Mesendoderm (in vitro differentiated cells): ENCODE results near the gene FUBP3.

Experiments used
- DNase-seq: peaks from one replicate; pipeline ENCODE4 v3.0.0; 2013
- H2AK5ac ChIP-seq: 2 replicates; pipeline ENCODE4 v1.6.1; 2013; ENCODE audit warnings: low read length, inconsistent platforms
- H2BK120ac ChIP-seq: 2 replicates; pipeline ENCODE4 v1.6.1; 2013; ENCODE audit warnings: low read depth, mild to moderate bottlenecking, low read length, moderate library complexity, mixed read lengths
- H2BK15ac ChIP-seq: replicated peaks from 2 replicates; pipeline ENCODE4 v1.6.1; 2013; ENCODE audit warnings: low read depth, mild to moderate bottlenecking, moderate library complexity
- H2BK5ac ChIP-seq: 2 replicates; pipeline ENCODE4 v1.6.1; 2013; ENCODE audit warnings: low read length, inconsistent platforms
- H3K18ac ChIP-seq: 2 replicates; pipeline ENCODE4 v1.6.1; 2013; ENCODE audit warnings: mild to moderate bottlenecking, low read length, mixed read lengths
- H3K23ac ChIP-seq: one replicate; pipeline ENCODE4 v1.6.1; 2013; ENCODE audit warnings: low read length
- H3K27ac ChIP-seq: 2 replicates; pipeline ENCODE4 v1.5.1; 2013; ENCODE audit warnings: low read depth, mild to moderate bottlenecking, inconsistent platforms, low read length, moderate library complexity
- H3K27me3 ChIP-seq: 2 replicates; pipeline ENCODE4 v1.6.1; 2013; ENCODE audit warnings: low read length, control low read depth, mild to moderate bottlenecking, inconsistent platforms; ENCODE audit not compliant: insufficient read depth, poor library complexity
- H3K36me3 ChIP-seq: 2 replicates; pipeline ENCODE4 v1.6.1; 2013; ENCODE audit warnings: low read length, inconsistent platforms; ENCODE audit not compliant: control insufficient read depth, insufficient read depth
- H3K4ac ChIP-seq: one replicate; pipeline ENCODE4 v1.6.1; 2013; ENCODE audit warnings: low read depth, mild to moderate bottlenecking, low read length, moderate library complexity
- H3K4me1 ChIP-seq: 2 replicates; pipeline ENCODE4 v1.6.1; 2013; ENCODE audit warnings: low read depth, low read length, inconsistent platforms; ENCODE audit not compliant: control insufficient read depth
- H3K4me2 ChIP-seq: 2 replicates; pipeline ENCODE4 v1.6.1; 2013; ENCODE audit warnings: low read length
- H3K4me3 ChIP-seq: 2 replicates; pipeline ENCODE4 v1.5.1; 2013; ENCODE audit warnings: mild to moderate bottlenecking, low read length
- H3K56ac ChIP-seq: one replicate; pipeline ENCODE4 v1.6.1; 2013; ENCODE audit warnings: low read length
- H3K79me1 ChIP-seq: 2 replicates; pipeline ENCODE4 v1.6.1; 2013; ENCODE audit warnings: low read length, inconsistent platforms
- H3K79me2 ChIP-seq: 2 replicates; pipeline ENCODE4 v1.6.1; 2013; ENCODE audit warnings: mild to moderate bottlenecking, low read length; ENCODE audit not compliant: control insufficient read depth, insufficient read depth
- H3K9ac ChIP-seq: 2 replicates; pipeline ENCODE4 v1.6.1; 2013; ENCODE audit warnings: low read length, inconsistent platforms
- H4K5ac ChIP-seq: one replicate; pipeline ENCODE4 v1.6.1; 2013; ENCODE audit warnings: low read length
- H4K8ac ChIP-seq: one replicate; pipeline ENCODE4 v1.6.1; 2013; ENCODE audit warnings: low read depth, mild to moderate bottlenecking, control low read depth, low read length, moderate library complexity
- WGBS: extraction: QIAGEN DNeasy Blood & Tissue Kit; methylation state at CpG from one replicate; pipeline ENCODE4 v1.1.7; 2013; ENCODE audit warnings: low lambda C conversion rate, missing lambda C conversion rate; ENCODE audit not compliant: insufficient coverage; ENCODE audit errors: extremely low coverage; 5-methylcytosine and 5-hydroxymethylcytosine counted together

FUBP3 gene

DNA sequence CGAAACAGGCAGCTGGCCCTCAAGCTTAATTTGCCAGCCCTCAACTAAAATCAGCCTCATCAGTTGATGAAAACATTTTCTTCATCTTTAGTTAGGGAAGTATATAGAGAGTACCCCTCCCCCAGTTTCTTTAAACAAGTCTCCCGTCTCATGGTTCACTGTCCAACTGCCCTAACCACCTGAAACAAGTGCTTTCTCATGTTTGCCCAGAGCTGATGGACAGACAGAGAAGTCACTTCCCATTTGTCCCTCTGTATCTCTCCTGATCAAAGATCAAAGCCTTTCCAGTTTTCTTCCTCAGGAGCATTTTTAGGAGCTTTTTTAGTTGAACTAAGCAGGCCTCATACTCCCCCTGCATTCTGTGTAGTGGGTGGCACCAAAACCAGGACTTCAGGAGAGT lies 21.7 kb downstream of the FUBP3 start:
- H3K36me3 ChIP-seq: peaks cover 5% of the 10 kb centered on the region
- no CpG with 5 or more reads among the region's 2 CpGs for WGBS

DNA sequence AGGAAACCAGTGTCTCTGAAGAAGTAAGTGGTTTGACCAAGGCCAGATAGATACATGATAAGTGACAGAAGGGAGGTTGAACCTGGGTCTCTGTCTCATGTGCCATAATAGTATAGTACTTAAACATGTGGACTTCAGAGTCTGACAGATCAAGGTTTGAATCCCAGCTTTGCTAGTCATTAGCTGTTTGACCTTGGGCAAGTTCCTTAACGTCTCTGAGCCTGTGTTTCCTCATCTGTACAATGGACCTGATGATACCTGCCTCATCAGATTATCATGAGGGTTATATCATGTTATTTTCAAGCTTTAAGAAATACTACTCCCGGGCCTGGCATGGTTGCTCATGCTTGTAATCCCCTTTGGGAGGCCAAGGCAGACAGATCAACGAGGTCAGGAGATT lies 24.9 kb downstream of the FUBP3 start:
- DNase-seq: no peak
- Histone ChIP-seq H3K4ac (no peak overlapping the region), H2BK120ac (no peak overlapping the region), H2BK5ac (no peak overlapping the region), H3K4me3 (no peak overlapping the region), H3K36me3 (peaks cover 3% of the 10 kb centered on the region), H3K79me1 (peaks cover 14% of the 10 kb centered on the region), H4K5ac (no peak overlapping the region), H2BK15ac (no peak overlapping the region), H3K4me2 (no peak overlapping the region), H3K27ac (no peak overlapping the region), H4K8ac (no peak overlapping the region), H3K4me1 (peaks cover 5% of the 10 kb centered on the region), H3K9ac (no peak overlapping the region), H3K56ac (no peak overlapping the region), H3K23ac (no peak overlapping the region), H3K18ac (no peak overlapping the region), H3K79me2 (peaks cover 3% of the 10 kb centered on the region), H3K27me3 (no peaks in the 10 kb centered on the region), H2AK5ac (no peak overlapping the region)
- no CpG with 5 or more reads among the region's 3 CpGs for WGBS

More for the DNA sequence above, 21.7 kb downstream of the FUBP3 start:
- H3K4me1 ChIP-seq: peaks cover 7% of the 10 kb centered on the region
- H2AK5ac ChIP-seq: no peak overlapping the region
- H2BK15ac ChIP-seq: no peak overlapping the region
- H4K5ac ChIP-seq: no peak overlapping the region
- no peak overlapping the region for H2BK5ac ChIP-seq
- H3K4me3 ChIP-seq: no peak overlapping the region
- H3K27me3 ChIP-seq: no peaks in the 10 kb centered on the region
- no peak overlapping the region for H2BK120ac ChIP-seq
- no peak overlapping the region for H3K9ac ChIP-seq
- H3K79me1 ChIP-seq: peaks cover 8% of the 10 kb centered on the region
- H3K4me2 ChIP-seq: no peak overlapping the region
- DNase-seq: no peak
- no peak overlapping the region for H3K4ac ChIP-seq
- no peak overlapping the region for H3K27ac ChIP-seq
- no peak overlapping the region for H3K18ac ChIP-seq
- H3K23ac ChIP-seq: no peak overlapping the region
- H3K79me2 ChIP-seq: peaks cover 2% of the 10 kb centered on the region
- H3K56ac ChIP-seq: no peak overlapping the region
- no peak overlapping the region for H4K8ac ChIP-seq

DNA sequence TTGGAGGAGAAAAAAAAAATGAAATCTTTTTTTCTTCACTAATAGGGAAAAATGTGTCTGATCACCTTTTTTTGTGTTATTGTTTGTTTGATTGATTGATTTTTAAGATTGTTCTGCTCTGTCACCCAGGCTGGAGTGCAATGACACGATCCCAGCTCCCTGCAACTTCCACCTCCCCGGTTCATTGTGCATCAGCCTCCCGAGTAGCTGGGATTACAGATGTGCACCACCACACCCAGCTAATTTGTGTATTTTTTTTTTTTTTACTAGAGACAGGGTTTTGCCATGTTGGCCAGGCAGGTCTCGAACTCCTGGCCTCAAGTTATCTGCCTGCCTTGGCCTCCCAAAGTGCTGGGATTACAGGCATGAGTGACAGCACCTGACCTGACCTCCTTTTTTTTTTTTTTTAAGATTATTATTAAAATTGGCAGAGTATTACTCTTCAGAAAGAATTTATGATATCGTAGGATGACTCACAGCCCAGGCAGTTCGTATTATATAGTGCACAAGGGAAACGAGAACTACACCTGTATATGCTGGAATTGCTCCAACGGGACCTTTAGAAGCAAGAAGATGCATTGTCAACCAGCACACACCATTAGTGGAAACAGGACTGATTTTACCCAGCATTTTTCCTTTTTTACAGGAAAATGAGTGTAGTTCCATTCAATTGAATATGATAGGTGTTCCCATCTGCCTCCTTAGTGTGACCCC lies 27.7 kb downstream of the FUBP3 start:
- Histone ChIP-seq H2AK5ac (no peak overlapping the region), H2BK120ac (no peak overlapping the region), H3K27ac (no peak overlapping the region), H4K8ac (no peak overlapping the region), H3K4me1 (no peaks in the 10 kb centered on the region), H3K56ac (no peak overlapping the region), H3K4ac (no peak overlapping the region), H3K4me3 (no peak overlapping the region), H3K36me3 (peaks cover 3% of the 10 kb centered on the region), H3K4me2 (no peak overlapping the region), H2BK15ac (no peak overlapping the region), H2BK5ac (no peak overlapping the region), H3K18ac (no peak overlapping the region), H3K79me1 (peaks cover 19% of the 10 kb centered on the region), H4K5ac (no peak overlapping the region), H3K9ac (no peak overlapping the region), H3K23ac (no peak overlapping the region), H3K27me3 (no peaks in the 10 kb centered on the region), H3K79me2 (peaks cover 4% of the 10 kb centered on the region)
- no CpG with 5 or more reads among the region's 8 CpGs for WGBS
- no peak for DNase-seq

DNA sequence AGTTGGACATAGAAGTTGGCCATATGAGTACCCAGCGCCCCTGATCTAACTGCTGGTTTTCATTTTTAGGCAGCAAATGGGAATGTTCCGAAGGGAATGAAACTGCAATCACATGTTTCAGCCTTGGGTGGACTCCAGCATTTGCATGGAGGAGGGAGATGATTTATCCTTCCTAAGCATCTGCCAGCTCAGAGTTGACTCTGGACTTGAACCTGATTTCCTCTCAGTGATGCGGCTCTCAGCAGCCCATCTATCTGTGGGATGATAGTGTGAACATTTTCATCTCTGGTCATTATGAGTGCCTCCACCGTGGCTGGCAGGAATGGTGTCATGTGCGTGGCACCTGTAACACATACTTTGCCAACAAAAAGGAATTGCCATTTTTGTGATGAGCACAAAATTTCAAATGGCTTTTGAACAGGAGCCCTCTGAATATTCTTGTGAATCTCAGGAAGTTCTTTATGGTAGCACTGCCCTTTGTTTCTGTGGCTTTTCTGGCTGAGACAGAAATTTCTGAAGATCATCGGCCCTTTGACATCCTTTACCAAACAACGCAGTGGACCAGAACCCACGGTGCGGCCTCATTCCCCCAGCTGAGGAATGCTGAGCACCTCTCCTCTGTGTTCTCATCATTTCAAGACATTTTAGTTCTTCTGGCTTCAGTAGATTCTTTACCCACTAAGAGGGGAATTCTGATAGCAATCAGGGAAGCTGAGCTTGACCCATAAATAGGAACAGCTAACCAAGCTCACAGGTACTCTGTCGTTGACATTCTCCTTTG lies 28.5 kb downstream of the FUBP3 start:
- DNase-seq: no peak
- H3K79me1 ChIP-seq: peaks cover 18% of the 10 kb centered on the region
- no CpG with 5 or more reads among the region's 10 CpGs for WGBS
- no peak overlapping the region for H3K27ac ChIP-seq
- H2AK5ac ChIP-seq: no peak overlapping the region
- H3K9ac ChIP-seq: no peak overlapping the region
- H3K23ac ChIP-seq: no peak overlapping the region
- no peak overlapping the region for H3K4ac ChIP-seq
- H3K79me2 ChIP-seq: peaks cover 4% of the 10 kb centered on the region
- no peak overlapping the region for H2BK15ac ChIP-seq
- H3K56ac ChIP-seq: no peak overlapping the region
- no peak overlapping the region for H3K4me3 ChIP-seq
- peaks cover 6% of the 10 kb centered on the region for H3K36me3 ChIP-seq
- no peak overlapping the region for H3K4me2 ChIP-seq
- H3K18ac ChIP-seq: no peak overlapping the region
- H3K4me1 ChIP-seq: no peaks in the 10 kb centered on the region
- no peaks in the 10 kb centered on the region for H3K27me3 ChIP-seq
- no peak overlapping the region for H4K5ac ChIP-seq
- no peak overlapping the region for H4K8ac ChIP-seq
- no peak overlapping the region for H2BK120ac ChIP-seq
- H2BK5ac ChIP-seq: no peak overlapping the region

DNA sequence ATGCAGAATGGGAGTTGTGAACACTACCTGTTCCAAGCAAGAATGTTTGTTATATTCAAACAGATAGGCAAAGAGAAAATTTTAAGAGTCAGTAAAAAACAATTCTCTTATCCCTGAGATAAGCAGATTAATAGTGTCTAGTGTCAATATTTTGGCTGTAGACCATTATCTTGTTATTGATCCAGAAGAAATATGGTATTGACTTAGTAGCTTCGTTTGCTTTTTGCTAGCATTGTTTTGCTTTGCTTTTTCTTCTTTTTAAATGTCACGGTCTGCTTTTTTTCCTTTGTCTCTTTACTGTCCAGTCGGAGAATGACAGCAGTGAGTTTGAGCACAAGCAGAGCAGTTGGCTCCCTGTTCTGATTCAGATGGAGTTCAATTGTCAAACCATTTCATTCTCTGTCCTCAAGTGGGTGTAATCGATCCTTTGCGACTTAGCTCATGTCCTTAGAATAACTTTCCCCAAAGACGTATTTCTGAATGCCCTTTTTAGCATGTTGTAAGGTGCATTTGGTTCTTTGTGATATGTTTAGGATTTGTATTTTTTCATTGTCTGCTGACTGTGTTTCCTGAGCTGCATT lies 29.3 kb downstream of the FUBP3 start:
- DNase-seq: no peak
- Histone ChIP-seq H3K36me3 (peaks cover 6% of the 10 kb centered on the region), H3K23ac (no peak overlapping the region), H2AK5ac (no peak overlapping the region), H3K4ac (no peak overlapping the region), H4K5ac (no peak overlapping the region), H3K79me2 (peaks cover 4% of the 10 kb centered on the region), H2BK5ac (no peak overlapping the region), H3K27me3 (no peaks in the 10 kb centered on the region), H3K4me2 (no peak overlapping the region), H3K79me1 (peaks cover 18% of the 10 kb centered on the region), H3K27ac (no peak overlapping the region), H4K8ac (no peak overlapping the region), H3K4me3 (no peak overlapping the region), H3K9ac (no peak overlapping the region), H3K4me1 (no peaks in the 10 kb centered on the region), H3K56ac (no peak overlapping the region), H2BK15ac (no peak overlapping the region), H2BK120ac (no peak overlapping the region), H3K18ac (no peak overlapping the region)
- no CpG with 5 or more reads among the region's 6 CpGs for WGBS
